CD4-positive, alpha-beta T cell treated with Interleukin-4 for 4 hours (primary cell): Measurements from ENCODE around the gene SNCG.
"Not testable (repeated sequence)": the region's sequence is repeated elsewhere in the genome, so short reads cannot be mapped to it uniquely, and the experiment has no call there.

Experiments used
- DNase-seq: peaks from one replicate; pipeline ENCODE4 v3.0.0-alpha.2; 2020

Gene SNCG

GRCh38 chr10:86961481-86962091, 3.2 kb downstream of the SNCG start:
- DNase-seq, result no peak

DNA sequence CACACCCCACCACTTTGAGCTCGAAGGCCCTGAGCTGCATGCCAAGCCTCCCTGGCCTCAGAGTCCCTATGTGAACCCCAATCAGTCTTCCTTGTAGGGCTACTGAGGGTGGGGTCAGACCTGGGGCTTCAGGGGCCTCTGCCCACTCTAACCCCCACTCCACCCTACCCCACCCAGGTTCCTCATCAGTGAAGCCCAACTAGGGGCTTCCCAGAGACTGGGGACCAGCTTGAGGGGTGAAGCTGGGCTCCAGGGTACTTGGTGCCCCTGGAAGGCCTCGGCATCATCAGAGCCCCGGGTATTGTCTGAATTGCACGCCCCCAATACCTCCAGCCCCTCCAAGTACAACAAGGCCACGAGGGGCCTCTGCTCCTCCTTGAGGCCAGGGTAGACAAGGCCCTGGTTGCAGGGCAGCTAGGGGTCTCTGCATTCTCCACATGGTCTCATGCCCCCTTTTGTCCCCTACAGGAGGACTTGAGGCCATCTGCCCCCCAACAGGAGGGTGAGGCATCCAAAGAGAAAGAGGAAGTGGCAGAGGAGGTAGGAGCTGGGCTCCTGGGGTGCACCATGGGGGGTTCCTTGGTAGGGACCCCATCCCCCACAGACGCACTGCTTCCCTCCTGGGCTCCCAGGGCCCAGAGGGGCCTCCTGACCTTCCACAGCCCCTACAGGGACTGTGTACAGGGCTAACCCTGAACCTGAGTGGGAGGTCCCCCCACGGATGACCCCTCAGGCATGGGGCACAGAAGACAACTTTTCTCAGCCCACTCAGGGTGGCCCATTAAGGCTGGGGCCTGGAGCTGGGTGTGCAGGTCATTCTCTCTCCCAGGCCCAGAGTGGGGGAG, 4.0 kb downstream of the SNCG start:
- DNase-seq, result no peak

DNA sequence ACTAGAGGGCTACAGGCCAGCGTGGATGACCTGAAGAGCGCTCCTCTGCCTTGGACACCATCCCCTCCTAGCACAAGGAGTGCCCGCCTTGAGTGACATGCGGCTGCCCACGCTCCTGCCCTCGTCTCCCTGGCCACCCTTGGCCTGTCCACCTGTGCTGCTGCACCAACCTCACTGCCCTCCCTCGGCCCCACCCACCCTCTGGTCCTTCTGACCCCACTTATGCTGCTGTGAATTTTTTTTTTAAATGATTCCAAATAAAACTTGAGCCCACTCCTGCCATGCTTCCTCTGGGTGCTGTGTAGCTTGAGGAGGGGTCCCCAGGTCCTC, 4.5 kb downstream of the SNCG start:
- DNase-seq, result no peak

GRCh38 chr10:86963341-86963919, 5.0 kb downstream of the SNCG start:
- no peak for DNase-seq

DNA sequence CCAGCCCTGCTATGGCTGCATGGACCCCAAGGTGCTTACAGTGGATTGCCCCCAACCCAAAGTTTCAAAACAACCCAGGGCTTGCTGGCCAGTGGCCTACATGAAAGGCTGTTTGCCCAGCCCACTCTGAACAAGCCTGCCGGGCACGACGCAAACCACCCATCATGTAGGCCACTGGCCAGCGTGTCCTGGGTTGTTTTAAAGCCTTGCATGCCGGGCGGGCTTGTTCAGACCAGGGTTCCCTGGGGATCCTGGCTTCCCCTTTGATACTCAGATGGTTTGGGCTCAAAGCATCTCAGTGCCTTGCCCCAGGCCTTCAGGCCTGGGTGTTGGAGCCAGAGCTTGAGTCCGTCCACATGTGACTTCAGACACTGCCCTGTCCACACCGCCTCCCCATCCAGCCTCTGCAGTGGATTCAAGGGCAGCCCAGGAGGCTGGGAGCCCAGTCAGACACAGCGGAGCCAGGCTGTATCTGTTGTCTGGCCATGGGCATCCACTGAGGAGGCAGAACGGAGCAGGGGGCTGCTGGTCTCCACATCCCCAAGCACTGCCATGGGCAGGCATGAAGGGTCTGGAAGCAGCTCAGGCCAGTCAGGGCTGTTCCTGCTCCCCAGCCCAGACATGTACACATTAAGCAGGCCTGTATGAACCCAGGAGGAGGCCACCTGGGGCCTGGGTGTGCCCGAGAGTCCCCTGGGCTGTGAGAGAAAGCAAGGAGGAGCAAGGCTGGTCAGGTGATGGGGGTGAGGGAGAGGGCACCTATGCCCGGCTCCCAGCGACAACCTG, 5.9 kb downstream of the SNCG start:
- DNase-seq, result no peak

DNA sequence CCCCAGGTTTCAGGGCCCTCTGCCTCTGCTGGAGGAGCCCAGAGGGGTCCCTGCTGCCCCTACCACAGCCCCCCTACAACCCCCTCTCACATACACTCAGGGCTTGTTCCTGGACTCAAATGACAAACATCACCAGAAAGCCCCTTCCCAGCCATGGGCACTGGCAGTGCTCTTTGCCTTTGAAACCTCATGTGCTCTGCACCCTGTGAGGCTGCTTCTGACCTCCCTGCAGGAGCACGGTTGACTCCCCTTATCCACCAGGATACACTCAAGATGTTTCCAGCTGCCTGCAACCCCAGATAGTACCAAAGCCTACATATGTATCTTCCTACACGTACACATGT, 6.4 kb downstream of the SNCG start:
- no peak for DNase-seq

- no peak for DNase-seq
These were observed 7.7 kb downstream of the SNCG start for GRCh38 chr10:86965986-86966654.

- DNase-seq, result no peak
These were observed 9.1 kb downstream of the SNCG start for GRCh38 chr10:86967481-86967941.

DNA sequence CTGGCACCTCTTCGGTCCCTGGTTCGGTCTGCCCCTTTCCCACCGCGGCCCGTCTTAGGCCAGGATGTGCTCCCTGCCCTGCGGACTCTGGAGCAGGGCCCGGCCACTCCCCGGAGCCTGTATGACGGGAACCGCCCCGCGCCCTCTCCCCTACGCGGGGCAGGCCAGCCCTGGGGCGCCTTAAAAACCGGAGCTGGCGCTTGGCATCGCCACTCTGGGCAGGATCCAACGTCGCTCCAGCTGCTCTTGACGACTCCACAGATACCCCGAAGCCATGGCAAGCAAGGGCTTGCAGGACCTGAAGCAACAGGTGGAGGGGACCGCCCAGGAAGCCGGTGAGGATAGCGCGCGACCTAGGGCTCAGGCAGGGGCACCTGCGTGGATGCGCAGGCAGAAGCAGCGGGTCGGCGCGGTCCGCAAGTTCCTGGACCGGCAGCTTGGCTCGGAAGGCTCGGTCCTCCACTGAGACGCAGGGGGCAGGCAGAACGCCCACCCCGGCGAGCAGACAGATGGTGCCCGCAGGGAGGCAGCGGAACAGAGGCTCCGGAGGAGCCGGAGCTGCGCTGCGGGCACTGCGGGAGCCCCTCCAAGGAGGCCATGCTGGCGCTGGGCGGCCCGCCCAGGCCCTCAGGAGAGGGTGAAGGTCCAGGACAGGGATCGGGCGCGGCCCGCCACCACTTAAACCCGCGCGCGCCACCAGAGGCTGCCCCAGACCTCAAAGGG, 10.0 kb downstream of the SNCG start, which contains the start of gene ADIRF:
TSS of gene ADIRF (plus strand) at position 212 of the 723 bp plus-strand sequence. CDS start at position 275, 63 bp downstream.
- DNase-seq, result no peak

DNA sequence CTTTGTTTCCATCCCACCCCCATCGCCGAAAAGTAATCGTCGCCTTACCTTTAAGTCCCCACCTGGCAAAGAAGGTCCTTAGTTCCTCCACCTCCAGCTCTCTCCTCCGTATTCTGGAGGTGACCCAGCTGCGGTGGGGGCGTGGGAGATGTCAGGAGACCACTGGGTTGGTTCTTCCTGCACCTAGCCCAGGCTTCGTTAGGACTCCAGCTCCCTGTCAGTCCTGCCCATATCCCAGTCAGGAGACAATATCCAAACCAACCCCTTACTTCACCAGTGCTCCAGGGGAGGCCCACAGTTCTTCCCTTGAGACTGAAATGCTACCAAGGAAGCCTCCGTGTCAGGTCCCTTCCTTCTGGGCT, 10.6 kb downstream of the SNCG start:
- no peak for DNase-seq

DNA sequence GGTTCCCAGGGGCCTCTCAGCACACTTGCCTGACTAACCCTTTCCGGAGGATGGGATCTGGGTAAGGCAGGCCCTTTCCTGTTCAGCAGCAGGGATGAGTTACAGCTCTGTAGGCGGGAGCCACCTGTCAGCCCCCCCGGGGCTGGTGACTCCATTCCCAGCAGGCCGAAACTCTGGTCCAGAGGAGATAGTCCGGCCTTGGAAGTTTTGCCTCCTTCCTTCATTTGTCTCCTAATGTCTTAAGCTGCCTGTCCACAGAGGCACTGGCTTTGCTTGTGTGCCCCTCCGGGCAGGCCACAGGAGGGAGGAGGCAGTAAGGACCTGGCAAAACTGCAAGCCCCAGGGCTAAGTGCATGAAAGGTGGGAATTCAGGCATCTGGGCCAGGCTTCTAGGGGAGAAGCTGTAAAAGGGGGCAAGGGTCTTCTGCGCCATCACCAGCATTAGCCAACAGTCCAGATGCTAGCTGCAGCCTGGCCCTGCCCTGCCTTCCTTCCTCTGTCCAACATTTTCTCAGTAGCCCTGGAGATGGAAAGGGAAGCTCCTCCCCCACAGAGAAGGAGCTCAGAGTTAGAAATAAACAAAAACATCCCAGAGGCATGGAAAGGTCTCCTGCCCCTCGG, 11.1 kb downstream of the SNCG start:
- DNase-seq, result no peak

DNA sequence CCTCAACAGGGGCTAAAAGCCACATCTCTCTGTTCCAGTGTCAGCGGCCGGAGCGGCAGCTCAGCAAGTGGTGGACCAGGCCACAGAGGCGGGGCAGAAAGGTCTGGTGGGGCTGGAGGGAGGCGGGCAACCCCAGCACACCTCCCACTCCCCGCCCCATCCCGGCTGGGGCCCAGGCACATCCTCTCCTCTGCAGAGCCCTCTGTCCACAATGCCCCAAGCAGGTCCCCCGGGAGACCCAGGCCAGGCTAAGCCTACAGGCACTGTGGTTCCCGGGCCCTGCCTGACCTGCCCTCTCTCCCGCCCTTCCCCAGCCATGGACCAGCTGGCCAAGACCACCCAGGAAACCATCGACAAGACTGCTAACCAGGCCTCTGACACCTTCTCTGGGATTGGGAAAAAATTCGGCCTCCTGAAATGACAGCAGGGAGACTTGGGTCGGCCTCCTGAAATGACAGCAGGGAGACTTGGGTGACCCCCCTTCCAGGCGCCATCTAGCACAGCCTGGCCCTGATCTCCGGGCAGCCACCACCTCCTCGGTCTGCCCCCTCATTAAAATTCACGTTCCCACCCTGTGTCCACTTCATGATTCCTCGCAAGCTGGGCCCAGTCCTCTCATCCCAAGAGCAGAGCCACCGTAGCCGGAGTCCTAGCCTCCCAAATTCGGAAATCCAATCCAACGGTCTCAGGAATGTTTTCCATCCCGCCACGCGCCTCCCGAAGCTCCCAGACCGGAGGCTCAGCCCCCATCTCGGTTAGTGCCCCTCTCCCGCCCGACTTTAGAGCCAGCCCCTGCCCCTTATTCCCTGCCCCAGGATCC, 12.0 kb downstream of the SNCG start:
- DNase-seq, result no peak

DNA sequence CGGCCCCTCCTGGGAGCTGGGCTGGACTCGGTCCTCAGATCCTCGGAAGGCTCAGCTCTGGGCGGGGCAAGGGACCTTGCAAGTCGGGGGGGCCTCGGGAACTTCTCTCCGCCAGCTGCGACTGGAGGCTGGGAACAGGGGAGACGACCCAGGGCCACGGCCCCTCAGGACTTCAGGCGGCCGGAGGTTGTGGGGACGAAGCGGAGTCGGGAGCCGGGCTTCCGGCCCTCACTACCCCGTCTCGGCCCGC, 12.5 kb downstream of the SNCG start:
- DNase-seq, result no peak

GRCh38 chr10:86971232-86971991, 13.0 kb downstream of the SNCG start:
- DNase-seq, result peak; percentile 90

DNA sequence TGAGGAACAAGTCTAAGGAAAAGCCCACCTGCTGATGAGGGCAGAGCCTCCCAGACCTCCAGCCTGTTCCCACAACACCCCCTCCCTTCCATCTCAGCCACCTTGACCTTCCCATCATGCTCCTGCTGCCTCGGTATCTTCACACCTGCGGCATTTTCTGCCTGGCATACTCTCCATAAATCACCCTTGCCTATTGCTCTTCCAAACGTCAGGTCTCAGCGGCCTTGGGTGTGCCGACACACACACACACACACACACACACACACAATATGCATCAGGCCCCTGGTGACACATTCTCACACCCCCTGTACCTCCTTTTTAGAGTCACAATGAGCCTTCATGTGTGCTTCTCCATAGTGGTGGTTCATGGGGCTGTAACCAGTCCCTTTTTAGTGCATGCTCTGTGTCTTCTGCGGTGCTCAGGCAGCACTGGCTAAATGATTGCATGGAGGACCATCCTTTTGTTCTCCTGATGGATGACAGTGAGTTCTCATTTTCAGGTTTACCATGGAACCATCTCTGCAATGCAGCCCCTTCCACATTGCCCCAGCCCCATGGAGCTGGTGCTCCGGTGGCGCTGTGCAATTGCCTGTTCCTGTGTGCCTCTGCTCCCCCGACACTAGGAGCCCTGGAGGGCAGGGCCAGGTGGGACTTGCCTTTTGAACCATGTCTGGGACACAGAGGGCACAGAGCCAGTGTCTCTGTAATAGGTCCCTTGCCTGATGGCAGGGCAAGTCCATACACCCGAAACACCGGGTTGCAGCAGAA, 14.4 kb downstream of the SNCG start:
- DNase-seq, result no peak

GRCh38 chr10:86974484-86974883, 16.1 kb downstream of the SNCG start:
- no peak for DNase-seq

DNA sequence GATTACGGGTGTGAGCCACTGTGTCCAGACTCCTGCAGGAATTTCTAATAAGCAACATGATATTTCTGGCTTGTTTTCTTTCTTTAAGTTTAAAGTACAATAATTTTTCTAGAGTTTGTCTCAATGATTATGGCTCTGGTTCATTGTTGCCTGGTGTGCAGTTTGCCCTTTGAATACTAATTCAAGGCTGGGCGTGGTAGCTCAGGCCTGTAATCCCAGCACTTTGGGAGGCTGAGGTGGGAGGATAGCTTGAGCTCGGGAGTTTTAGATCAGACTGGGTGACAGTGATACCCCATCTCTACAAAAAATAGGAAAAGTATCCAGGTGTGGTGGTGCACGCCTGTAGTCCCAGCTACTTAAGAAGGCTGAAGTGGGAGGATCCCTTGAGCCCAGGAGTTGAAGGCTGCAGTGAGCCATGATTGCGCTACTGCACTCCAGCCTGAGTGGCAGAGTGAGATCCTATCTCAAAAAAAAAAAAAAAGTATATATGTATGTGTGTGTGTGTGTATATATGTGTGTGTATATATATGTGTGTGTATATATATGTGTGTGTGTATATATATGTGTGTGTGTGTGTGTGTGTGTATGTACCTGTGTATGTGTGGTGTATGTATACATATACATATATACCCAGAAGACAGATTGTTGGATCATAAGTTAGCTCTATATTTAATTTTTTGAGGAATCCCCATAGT, 18.1 kb downstream of the SNCG start:
- no peak for DNase-seq

GRCh38 chr10:86978457-86978856, 20.1 kb downstream of the SNCG start:
- DNase-seq, result not testable (repeated sequence)

DNA sequence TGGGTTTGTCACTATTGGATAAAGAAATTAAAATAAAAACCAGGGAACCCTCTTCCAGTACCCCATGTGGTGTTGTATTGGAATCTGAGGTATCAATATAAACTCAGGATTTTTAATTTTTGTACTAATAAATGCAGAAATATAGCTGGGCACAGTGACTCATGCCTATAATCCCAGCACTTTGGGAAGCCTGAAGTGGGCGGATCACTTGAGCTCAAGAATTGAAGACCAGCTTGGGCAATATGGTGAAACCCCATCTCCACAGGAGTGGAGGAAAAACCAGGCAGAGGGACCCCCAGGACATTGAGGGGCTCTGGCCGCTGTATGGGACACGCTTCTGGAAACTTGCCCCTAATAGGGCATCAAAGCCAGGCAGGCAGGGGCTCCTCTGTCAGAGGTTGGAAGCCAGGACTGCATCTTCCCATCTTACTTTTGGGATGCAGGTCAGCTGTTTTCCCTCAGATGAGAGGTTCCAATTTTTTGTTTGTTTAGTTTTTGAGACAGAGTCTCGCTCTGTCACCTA, 21.0 kb downstream of the SNCG start:
- no peak for DNase-seq
